CD14-positive monocyte (primary cell): Measurements from ENCODE around the gene EPB41L2. TPM values are rescaled to one million over a fixed set of nuclear protein-coding genes. Genes with fewer than 3 reads are reported as not detected.

Experiments
- DNase-seq, 3 donors: peaks; one replicate each; pipeline ENCODE4 v3.0.0-alpha.2; 2011 to 2022
- H2AFZ ChIP-seq: 2 replicates; pipeline ENCODE4 v1.6.0; 2012; ENCODE audit warnings: mild to moderate bottlenecking, low read depth, low read length, inconsistent platforms; ENCODE audit not compliant: insufficient read depth, poor library complexity, severe bottlenecking
- H3K27ac ChIP-seq, 2 donors: 1 replicate in 1 of 2; 2 replicates in 1 of 2; pipeline ENCODE4 v1.5.1; 2012 to 2013; ENCODE audit warnings: low read length in 2 of 2, control low read depth in 1 of 2, inconsistent platforms in 1 of 2, low read depth in 1 of 2, mild to moderate bottlenecking in 1 of 2
- H3K27me3 ChIP-seq, 2 donors: one replicate each; pipeline versions ENCODE4 v1.6.0 to v1.6.1; 2011 to 2013; ENCODE audit warnings: low read length in 2 of 2; ENCODE audit not compliant: control insufficient read depth in 2 of 2, insufficient read depth in 2 of 2
- H3K36me3 ChIP-seq, 2 donors: replicated peaks in 1 of 2; 1 replicate in 1 of 2; 2 replicates in 1 of 2; pipeline versions ENCODE4 v1.5.1 to v1.6.1; 2012 to 2013; ENCODE audit warnings: low read length in 2 of 2, control low read depth in 1 of 2, inconsistent platforms in 1 of 2, mild to moderate bottlenecking in 1 of 2; ENCODE audit not compliant: insufficient read depth in 2 of 2, control insufficient read depth in 1 of 2
- H3K4me1 ChIP-seq, 2 donors: 1 replicate in 1 of 2; 2 replicates in 1 of 2; pipeline versions ENCODE4 v1.5.1 to v1.6.1; 2012 to 2013; ENCODE audit warnings: low read length in 2 of 2, control low read depth in 1 of 2, inconsistent platforms in 1 of 2, mild to moderate bottlenecking in 1 of 2, moderate library complexity in 1 of 2; ENCODE audit not compliant: insufficient read depth in 2 of 2, control insufficient read depth in 1 of 2
- H3K4me2 ChIP-seq: replicated peaks from 2 replicates; pipeline ENCODE3; 2012; ENCODE audit warnings: low read length, moderate library complexity, mild to moderate bottlenecking; ENCODE audit not compliant: poor library complexity, severe bottlenecking; ENCODE audit errors: extremely low read depth
- H3K4me3 ChIP-seq, 3 experiments: fragments of 200-600 bp in 1 of 3; sonication (generic) in 1 of 3; replicated peaks in 1 of 3; 1 replicate in 2 of 3; 2 replicates in 1 of 3; pipeline ENCODE4 v1.5.1; 2011 to 2013; ENCODE audit warnings: low read length in 3 of 3, mild to moderate bottlenecking in 3 of 3, control low read depth in 2 of 3, low read depth in 2 of 3, inconsistent platforms in 1 of 3, moderate library complexity in 1 of 3
- H3K79me2 ChIP-seq: 2 replicates; pipeline ENCODE4 v1.6.0; 2012; ENCODE audit warnings: mild to moderate bottlenecking, control low read depth, inconsistent platforms, low read length, moderate library complexity; ENCODE audit not compliant: insufficient read depth
- H3K9ac ChIP-seq: 2 replicates; pipeline ENCODE4 v1.6.0; 2017; ENCODE audit warnings: low read length, mild to moderate bottlenecking; ENCODE audit not compliant: insufficient read depth, poor library complexity, severe bottlenecking
- H3K9me3 ChIP-seq, 2 donors: replicated peaks in 1 of 2; 1 replicate in 1 of 2; 2 replicates in 1 of 2; pipeline versions ENCODE4 v1.5.1 to v1.6.1; 2012 to 2013; ENCODE audit warnings: low read length in 2 of 2, control low read depth in 1 of 2; ENCODE audit not compliant: control insufficient read depth in 1 of 2, insufficient read depth in 1 of 2
- H4K20me1 ChIP-seq: 2 replicates; pipeline ENCODE4 v1.6.0; 2012; ENCODE audit warnings: mild to moderate bottlenecking, low read length, control low read depth, moderate library complexity; ENCODE audit not compliant: insufficient read depth
- H3K27ac Mint-ChIP-seq, 7 donors: one replicate each; pipeline ENCODE4 v1.8.0; 2020; ENCODE audit warnings: mild to moderate bottlenecking in 7 of 7, mixed read lengths in 7 of 7, moderate library complexity in 6 of 7, inconsistent platforms in 2 of 7
- H3K27me3 Mint-ChIP-seq, 3 donors: one replicate each; pipeline ENCODE4 v1.8.0; 2021 to 2022; ENCODE audit warnings: low read depth in 3 of 3, mild to moderate bottlenecking in 3 of 3, mixed read lengths in 3 of 3, moderate library complexity in 3 of 3, inconsistent platforms in 1 of 3
- H3K36me3 Mint-ChIP-seq, 2 donors: one replicate each; pipeline ENCODE4 v1.8.0; 2020; ENCODE audit warnings: mixed read lengths in 2 of 2, inconsistent platforms in 1 of 2, mild to moderate bottlenecking in 1 of 2
- H3K4me1 Mint-ChIP-seq: one replicate; pipeline ENCODE4 v1.8.0; 2020; ENCODE audit warnings: mild to moderate bottlenecking, mixed read lengths
- H3K4me3 Mint-ChIP-seq, 2 donors: one replicate each; pipeline ENCODE4 v1.8.0; 2020; ENCODE audit warnings: mild to moderate bottlenecking in 2 of 2, mixed read lengths in 2 of 2, moderate library complexity in 1 of 2
- H3K9me3 Mint-ChIP-seq, 7 donors: one replicate each; pipeline ENCODE4 v1.8.0; 2020 to 2022; ENCODE audit warnings: mixed read lengths in 7 of 7, mild to moderate bottlenecking in 6 of 7, moderate library complexity in 6 of 7, inconsistent platforms in 2 of 7
- WGBS: methylation state at CpG from one replicate; pipeline ENCODE4 v1.1.5; 2013; ENCODE audit warnings: missing lambda C conversion rate; ENCODE audit not compliant: insufficient coverage; 5-methylcytosine and 5-hydroxymethylcytosine counted together
- intact Hi-C, 2 donors: fragments of 100-400 bp; cut with micrococcal nuclease; formaldehyde crosslinking; loops; one replicate each; pipeline versions ENCODE4 v1.15.0 to v1.15.1; 2023
- polyA plus RNA-seq, 3 donors: library from polyadenylated mRNA; depleted of rRNA in 1 of 3; unstranded in 2 of 3; stranded (reverse) in 1 of 3; fragments of 300-500 nt in 2 of 3; fragments of >200 nt in 1 of 3; fragmentation: Illumina TruSeq in 2 of 3; gene quantifications; 1 replicate in 2 of 3; 2 replicates in 1 of 3; pipeline ENCODE4 v1.2.3, GENCODE V29; 2012 to 2021
- TF ChIP-seq, protein P1 (sequence below): fragments of 200-600 bp; IDR thresholded peaks from one replicate; pipeline ENCODE4 v1.8.0; 2022; ENCODE audit warnings: antibody characterized with exemption, mild to moderate bottlenecking

EPB41L2 gene
- polyA plus RNA-seq, 3 donors = 3.4 to 7.2 (median 4.6) TPM

DNA sequence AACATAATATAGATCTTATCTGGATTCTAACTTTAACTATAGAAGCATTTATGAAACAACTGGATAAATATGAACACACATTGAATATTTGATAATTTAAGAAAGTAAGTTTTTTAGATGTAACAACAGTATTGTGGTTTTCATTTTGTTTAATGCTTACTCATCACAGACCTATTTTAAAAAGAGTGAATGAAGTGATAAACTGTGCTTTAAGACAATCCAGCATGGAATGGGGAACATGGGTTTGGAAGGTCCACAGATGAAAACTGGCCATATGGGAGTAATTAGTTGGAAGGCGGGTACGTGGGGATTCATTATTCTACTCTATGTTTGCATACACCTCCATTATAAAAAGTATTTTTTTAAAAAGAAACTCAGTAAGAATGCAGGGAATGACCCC, 21.2 kb downstream of the EPB41L2 start:
- no peak overlapping the region for H3K4me3 ChIP-seq
- H3K4me2 ChIP-seq = no peak overlapping the region
- no peak overlapping the region for H3K27ac ChIP-seq
- no peaks in the 10 kb centered on the region for H3K9me3 ChIP-seq
- H4K20me1 ChIP-seq = no peaks in the 10 kb centered on the region
- no peak overlapping the region for H3K4me3 Mint-ChIP-seq
- intact Hi-C loops = no loop called here
- peaks cover 0 to 2% (median 2%) of the 10 kb centered on the region in 3 donors for H3K27me3 Mint-ChIP-seq
- no peaks in the 10 kb centered on the region for H3K36me3 ChIP-seq
- TF ChIP-seq, protein P1, sequence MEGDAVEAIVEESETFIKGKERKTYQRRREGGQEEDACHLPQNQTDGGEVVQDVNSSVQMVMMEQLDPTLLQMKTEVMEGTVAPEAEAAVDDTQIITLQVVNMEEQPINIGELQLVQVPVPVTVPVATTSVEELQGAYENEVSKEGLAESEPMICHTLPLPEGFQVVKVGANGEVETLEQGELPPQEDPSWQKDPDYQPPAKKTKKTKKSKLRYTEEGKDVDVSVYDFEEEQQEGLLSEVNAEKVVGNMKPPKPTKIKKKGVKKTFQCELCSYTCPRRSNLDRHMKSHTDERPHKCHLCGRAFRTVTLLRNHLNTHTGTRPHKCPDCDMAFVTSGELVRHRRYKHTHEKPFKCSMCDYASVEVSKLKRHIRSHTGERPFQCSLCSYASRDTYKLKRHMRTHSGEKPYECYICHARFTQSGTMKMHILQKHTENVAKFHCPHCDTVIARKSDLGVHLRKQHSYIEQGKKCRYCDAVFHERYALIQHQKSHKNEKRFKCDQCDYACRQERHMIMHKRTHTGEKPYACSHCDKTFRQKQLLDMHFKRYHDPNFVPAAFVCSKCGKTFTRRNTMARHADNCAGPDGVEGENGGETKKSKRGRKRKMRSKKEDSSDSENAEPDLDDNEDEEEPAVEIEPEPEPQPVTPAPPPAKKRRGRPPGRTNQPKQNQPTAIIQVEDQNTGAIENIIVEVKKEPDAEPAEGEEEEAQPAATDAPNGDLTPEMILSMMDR = no peak
- no peak overlapping the region for H3K9ac ChIP-seq
- peaks cover 0 to 2% (median 0%) of the 10 kb centered on the region in 7 donors for H3K9me3 Mint-ChIP-seq
- H3K27me3 ChIP-seq = no peaks in the 10 kb centered on the region
- no peak for DNase-seq
- no peaks in the 10 kb centered on the region for H3K36me3 Mint-ChIP-seq
- no peak overlapping the region for H3K27ac Mint-ChIP-seq
- H3K79me2 ChIP-seq = no peaks in the 10 kb centered on the region
- H2AFZ ChIP-seq = no peak overlapping the region
- WGBS = no CpG with 5 or more reads among the region's 2 CpGs
- no peaks in the 10 kb centered on the region for H3K4me1 ChIP-seq
- no peaks in the 10 kb centered on the region for H3K4me1 Mint-ChIP-seq

DNA sequence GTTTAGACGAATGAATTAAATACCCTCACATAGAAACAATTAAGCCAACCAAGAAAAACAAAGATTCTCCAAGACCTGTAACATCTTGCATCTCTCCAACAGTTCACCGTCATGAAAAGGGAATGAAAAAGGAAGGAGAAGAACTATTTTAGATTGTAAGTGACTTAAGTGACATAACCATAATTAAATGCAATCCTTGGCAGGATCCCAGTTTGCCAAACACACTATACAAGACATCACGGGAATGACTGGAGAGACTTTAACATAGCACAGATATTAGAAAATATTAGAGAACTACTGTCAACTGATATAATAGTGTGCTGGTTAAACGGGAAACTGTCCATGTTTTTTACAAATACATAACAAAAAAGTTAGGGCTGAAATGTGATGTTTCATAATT, 22.2 kb downstream of the EPB41L2 start:
- TF ChIP-seq, protein P1 = no peak
- H3K27me3 ChIP-seq = no peaks in the 10 kb centered on the region
- no peak for DNase-seq
- no peaks in the 10 kb centered on the region for H3K36me3 ChIP-seq
- intact Hi-C loops = no loop called here
- no peaks in the 10 kb centered on the region for H3K79me2 ChIP-seq
- no CpG with 5 or more reads among the region's 4 CpGs for WGBS
- H3K36me3 Mint-ChIP-seq = no peaks in the 10 kb centered on the region
- no peak overlapping the region for H3K4me3 Mint-ChIP-seq
- H3K4me1 ChIP-seq = no peaks in the 10 kb centered on the region
- peaks cover 0 to 2% (median 2%) of the 10 kb centered on the region in 3 donors for H3K27me3 Mint-ChIP-seq
- no peaks in the 10 kb centered on the region for H3K4me1 Mint-ChIP-seq
- peaks cover 0 to 2% (median 0%) of the 10 kb centered on the region in 7 donors for H3K9me3 Mint-ChIP-seq
- no peak overlapping the region for H2AFZ ChIP-seq
- no peak overlapping the region for H3K4me2 ChIP-seq
- H3K9me3 ChIP-seq = no peaks in the 10 kb centered on the region
- H3K27ac ChIP-seq = no peak overlapping the region
- no peak overlapping the region for H3K9ac ChIP-seq
- H4K20me1 ChIP-seq = no peaks in the 10 kb centered on the region
- H3K4me3 ChIP-seq = no peak overlapping the region
- H3K27ac Mint-ChIP-seq = no peak overlapping the region
